HEK293T (cell line): ENCODE measurements around the gene TBL1XR1.

Experiments used
- BHLHE40 ChIP-seq: fragments of 450-650 bp; IDR thresholded peaks from 2 replicates; pipeline ENCODE4 v1.6.1; 2016; ENCODE audit warnings: mild to moderate bottlenecking, moderate library complexity, borderline replicate concordance
- ELF4 ChIP-seq: fragments of 450-650 bp; IDR thresholded peaks from 2 replicates; pipeline ENCODE4 v1.6.1; 2017; ENCODE audit warnings: antibody characterized with exemption
- FOXM1 ChIP-seq: fragments of 450-650 bp; IDR thresholded peaks from 2 replicates; pipeline ENCODE4 v1.6.1; 2017; ENCODE audit warnings: mild to moderate bottlenecking, borderline replicate concordance
- HDGF ChIP-seq: fragments of 450-650 bp; IDR thresholded peaks from 2 replicates; pipeline ENCODE4 v1.6.1; 2017; ENCODE audit warnings: antibody characterized with exemption, borderline replicate concordance
- SP1 ChIP-seq: fragments of 450-650 bp; IDR thresholded peaks from 2 replicates; pipeline ENCODE4 v1.6.1; 2017

- TF ChIP-seq HDGF (no peak), ELF4 (no peak), FOXM1 (no peak), SP1 (no peak), BHLHE40 (no peak)
Measured at GRCh38 chr3:177147790-177148189, 49.5 kb downstream of the TBL1XR1 start.
